Right lobe of liver (tissue), 4 donors: ENCODE data around the gene SLC17A8.

Source experiments
- CTCF ChIP-seq, 4 donors: fragments of 200-600 bp in 3 of 4; fragments of 450-650 bp in 1 of 4; IDR thresholded peaks; one replicate each; pipeline versions ENCODE4 v1.5.1 to v1.8.0; 2016 to 2022; ENCODE audit warnings: antibody characterized with exemption in 4 of 4, mild to moderate bottlenecking in 2 of 4
- POLR2A ChIP-seq: fragments of 450-650 bp; IDR thresholded peaks from one replicate; pipeline ENCODE4 v1.6.1; 2017; ENCODE audit warnings: antibody characterized with exemption, mild to moderate bottlenecking
- donor health status: DM: no; HTN: no; CAD: no.
- donor health status: DM: no; HTN: no; CAD: no.
- donor health status: DM: no; HTN: yes; CAD: no.

GRCh38 chr12:100368066-100368465 lies 11.2 kb downstream of the SLC17A8 start:
- TF ChIP-seq CTCF (IDR thresholded peaks at IDR 0.05) (no peak), POLR2A (no peak)
